ENCODE results near the gene SPATA16.
"Not testable (repeated sequence)": the region's sequence is repeated elsewhere in the genome, so short reads cannot be mapped to it uniquely, and the experiment has no call there.

Gene SPATA16, protein sequence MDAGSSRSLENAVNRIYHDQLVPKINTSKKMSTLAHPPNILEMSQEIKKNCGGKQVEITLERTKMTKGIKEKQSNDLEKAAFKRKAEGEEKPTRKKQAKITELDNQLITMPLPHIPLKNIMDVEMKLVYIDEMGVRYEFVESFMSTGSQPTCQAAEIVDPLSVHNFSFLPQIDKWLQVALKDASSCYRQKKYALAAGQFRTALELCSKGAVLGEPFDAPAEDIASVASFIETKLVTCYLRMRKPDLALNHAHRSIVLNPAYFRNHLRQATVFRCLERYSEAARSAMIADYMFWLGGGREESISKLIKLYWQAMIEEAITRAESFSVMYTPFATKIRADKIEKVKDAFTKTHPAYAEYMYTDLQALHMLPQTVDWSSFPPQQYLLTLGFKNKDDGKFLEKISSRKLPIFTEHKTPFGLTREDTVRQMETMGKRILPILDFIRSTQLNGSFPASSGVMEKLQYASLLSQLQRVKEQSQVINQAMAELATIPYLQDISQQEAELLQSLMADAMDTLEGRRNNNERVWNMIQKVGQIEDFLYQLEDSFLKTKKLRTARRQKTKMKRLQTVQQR

DNA sequence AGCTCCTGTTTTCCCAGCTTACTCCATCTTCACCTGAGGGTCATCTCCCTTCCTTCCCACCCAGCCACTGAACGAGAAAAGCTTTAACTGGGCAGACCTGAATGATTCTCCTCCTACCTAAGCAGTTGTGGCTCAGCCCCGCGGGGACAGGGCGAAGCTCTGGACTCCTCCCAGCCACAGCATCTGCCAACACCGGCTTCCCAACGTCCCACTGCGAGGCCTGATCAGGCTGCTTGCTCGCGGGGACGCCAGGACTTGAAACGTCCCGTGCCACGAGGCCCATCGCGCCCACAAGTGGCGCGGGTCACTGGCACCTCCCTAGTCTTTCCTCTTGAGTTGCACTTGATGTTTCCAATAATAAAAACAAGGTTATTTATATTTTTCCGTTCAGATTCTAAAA, at the start of gene SPATA16:
Gene SPATA16 (minus strand): TSS at position 250 of the 400 bp plus-strand sequence. CDS start 23,504 bp downstream, outside the sequence.
- DNase-seq (ENCODE audit: low spot score) = no peak

DNA sequence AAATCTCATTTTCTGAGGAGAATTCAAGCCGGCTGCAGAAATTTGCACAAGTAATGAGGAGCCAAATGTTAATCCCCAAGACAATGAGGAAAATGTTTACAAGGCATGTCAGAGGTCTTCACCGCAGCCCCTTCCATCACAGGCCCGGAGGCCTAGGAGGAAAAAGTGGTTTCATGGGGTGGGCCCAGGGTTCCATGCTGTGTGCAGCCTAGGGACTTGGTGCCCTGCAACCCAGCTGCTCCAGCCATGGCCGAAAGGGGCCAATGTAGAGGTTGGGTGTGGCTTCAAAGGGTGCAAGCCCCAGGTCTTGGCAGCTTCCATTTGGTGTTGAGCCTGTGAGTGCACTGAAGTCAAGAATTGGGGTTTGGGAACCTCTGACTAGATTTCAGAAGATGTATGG, 42.0 kb upstream of the SPATA16 start:
- not testable (repeated sequence) for DNase-seq (ENCODE audit: low spot score)

DNA sequence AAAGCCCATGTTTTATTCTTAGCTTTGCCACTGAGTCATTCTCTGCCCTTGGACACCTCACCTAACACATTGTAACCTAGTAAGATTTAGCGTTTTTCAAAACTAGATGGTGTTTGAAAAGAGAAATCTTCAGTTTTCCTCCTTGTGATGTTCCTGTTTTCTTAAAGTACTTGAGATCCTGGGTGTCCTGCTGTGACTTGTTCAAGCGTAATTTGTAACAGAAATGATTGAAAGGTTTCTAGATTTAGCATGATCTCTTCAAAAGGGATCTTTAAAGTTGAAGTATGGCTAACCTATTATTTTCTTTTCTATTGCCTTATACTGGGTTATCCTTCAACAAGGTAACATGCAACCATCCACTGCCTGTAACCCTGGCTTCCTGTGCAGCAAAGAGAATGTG, 32.6 kb upstream of the SPATA16 start:
- no peak for DNase-seq (ENCODE audit: low spot score)

DNA sequence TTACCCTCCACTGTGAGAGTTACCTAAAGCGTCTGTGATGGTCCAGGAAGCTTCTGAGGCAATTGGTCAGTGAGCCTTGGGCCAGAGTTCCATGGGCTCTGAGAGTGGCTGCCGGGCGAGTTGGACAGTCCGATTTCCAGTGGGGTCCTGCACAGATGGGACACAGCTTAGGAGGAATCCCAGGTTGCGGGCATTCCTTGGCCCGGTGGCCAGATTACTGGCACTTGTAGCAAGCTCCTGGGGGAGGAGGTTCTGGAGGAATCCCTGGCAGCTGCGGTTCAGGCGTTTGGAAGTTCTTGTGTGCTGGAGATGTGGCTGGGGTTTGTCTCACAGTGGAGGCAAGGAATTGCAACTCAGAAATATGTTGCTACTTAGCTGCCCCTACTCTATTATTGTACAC, 18.1 kb upstream of the SPATA16 start:
- not testable (repeated sequence) for DNase-seq (ENCODE audit: low spot score)

DNA sequence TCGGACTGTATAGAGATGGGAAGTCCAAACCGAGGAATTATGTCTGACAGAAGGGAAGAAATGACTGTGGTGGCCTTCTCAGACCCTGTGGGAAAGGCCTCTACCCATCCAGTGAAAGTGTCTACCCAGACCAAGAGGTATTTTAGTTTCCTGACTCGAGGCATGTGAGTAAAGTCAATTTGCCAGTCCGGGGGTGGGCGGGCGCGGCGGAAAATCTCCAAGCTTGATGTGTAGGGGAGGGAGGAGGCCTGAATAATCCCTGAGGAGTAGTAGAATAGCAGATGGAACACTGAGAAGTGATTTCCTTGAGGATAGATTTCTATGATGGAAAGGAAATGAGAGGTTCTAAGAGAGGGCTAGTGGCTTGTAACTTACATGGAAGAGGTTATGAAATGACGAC, 15.5 kb upstream of the SPATA16 start:
- not testable (repeated sequence) for DNase-seq (ENCODE audit: low spot score)

DNA sequence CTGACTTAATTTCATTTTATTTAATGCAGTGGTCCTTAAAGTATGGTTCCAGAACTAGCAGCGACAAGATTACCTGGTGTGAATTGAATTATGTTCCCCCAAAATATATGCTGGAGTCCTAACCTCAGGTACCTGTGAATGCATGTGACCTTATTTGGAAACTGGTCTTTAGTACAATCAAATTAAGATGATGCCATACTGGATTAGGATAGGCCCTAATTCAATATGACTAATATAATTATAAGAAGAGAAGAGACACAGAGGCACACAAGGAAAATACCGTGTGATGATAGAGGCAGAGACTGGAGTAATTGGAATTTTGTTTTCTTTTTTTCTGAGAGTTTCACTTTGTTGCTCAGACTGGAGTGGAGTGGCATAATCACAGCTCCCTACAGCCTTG, 12.6 kb upstream of the SPATA16 start:
- DNase-seq (ENCODE audit: low spot score) = no peak

DNA sequence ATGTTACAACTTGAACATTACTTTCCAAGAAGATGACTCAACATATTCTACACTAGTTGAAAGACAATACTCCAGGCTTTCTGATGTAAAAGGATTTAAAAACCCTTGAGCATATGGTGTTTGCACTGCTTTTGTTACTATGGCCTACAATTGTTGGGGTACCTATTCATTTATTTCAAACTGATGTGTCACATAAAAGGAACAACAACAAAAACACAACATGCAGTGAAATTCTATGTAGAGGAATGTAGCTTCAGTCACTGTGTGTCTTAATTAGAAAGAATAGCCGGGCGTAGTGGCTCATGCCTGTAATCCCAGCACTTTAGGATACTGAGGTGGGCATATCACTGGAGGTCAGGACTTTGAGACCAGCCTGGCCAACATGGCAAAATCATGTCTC, 1.6 kb downstream of the SPATA16 start:
- no peak for DNase-seq (ENCODE audit: low spot score)

DNA sequence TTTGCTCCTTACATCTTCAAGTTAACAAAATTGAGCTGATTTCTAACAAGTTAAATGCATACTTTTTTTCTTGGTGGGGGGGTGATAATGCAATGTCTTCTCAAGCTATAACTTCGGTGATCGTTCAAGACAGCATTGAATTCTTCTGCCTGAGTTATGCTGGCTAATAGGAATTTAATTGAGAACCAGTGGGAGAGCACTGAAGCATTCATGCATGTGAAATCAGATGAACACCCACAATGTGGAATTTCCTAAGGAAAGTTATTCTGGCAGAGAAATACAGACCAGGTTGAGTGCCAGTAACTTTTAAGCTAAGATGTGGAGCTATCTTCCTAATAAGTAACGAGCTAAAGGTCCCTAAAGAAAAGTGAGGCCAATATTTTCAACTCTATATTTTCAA, 3.0 kb downstream of the SPATA16 start:
- DNase-seq (ENCODE audit: low spot score) = no peak

DNA sequence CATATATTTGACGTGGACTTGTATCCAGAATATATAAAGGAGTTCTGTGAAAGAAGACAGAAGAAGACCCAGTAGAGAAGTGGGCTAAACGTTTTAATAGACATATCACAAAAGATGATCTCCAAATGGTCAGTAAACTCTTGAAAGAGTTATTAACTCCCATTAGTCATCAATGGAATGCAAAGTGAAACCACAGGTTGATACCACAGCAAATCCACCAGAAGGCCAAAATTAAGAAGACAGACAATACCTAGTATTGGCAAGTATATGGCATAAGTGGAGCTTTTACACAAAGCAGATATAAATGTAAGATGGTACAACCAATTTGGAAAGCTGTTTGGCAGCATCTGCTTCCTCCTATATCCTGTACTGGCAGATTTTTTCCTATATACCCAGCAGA, 6.0 kb downstream of the SPATA16 start:
- DNase-seq (ENCODE audit: low spot score) = no peak

DNA sequence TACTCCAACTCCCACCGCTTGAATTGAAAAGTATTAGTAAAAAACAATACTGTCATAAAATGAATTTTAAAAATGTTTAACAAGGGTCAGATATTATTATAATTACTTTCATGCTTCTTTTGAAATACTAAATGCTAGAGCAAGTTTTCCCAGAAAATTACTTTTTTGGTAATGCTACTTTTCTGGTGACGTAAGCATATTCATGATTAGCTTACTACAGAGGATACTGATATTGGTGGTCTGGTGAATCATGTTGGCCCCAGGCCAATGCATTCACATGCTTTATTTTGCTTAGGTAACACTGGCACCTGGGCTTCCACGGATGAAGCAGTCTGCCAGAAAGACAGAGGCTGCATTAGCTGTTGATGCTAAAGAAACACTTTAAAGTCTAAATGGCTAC, 12.4 kb downstream of the SPATA16 start:
- no peak for DNase-seq (ENCODE audit: low spot score)

DNA sequence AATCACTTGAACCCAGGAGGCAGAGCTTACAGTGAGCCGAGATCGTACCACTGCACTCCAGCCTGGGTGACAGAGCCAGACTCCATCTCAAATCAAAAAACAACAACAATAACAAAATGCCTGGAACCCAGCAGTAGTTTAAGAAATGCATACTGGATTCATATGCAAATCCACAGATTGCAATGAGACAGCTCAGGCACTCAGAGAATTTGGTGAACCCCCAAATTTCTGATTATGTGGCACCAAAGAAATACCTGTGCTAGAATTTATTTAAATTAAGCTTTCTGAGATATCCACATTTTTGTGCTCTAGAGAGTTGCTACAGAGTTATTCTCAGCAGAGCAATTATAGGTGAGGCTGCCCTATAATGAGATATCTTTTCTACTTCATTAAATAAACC, 29.7 kb downstream of the SPATA16 start:
- no peak for DNase-seq (ENCODE audit: low spot score)

DNA sequence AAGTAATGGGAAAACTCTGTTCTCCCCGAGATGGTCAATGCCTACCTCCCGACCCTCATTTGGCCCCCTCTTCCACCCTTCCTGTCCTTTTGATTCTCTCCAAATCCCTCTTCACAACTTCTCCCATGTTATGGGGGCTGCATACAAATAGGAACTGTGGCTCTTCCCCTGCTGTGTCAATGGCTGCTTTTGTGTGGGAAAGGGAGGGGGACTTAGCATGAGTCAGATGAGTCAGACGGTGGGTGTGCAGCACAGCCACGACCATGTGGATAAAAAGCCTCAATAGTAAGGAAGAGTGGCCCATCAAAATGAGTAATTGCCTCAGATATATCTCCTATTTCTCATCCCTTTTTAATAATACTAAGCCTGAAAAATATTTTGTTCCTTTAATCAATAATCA, 31.9 kb downstream of the SPATA16 start:
- DNase-seq (ENCODE audit: low spot score) = no peak

DNA sequence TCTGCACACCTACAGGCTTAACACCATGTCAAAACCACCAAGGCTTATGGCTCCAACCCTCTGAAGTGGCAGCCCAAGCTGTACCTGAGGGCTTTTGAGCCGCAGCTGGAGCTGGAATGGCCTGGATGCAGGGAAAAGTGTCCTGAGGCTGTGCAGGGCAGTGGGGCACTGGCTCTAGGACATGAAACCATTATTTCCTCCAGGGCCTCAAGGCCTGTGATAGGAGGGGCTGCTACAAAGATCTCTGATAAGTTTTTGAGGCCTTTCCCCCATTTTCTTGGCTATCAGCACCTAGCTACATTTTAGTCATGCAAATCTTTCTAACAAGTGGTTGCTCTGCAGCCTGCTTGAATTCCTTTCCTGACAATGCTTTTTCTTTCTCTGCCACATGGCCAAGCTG, 37.6 kb downstream of the SPATA16 start:
- no peak for DNase-seq (ENCODE audit: low spot score)

DNA sequence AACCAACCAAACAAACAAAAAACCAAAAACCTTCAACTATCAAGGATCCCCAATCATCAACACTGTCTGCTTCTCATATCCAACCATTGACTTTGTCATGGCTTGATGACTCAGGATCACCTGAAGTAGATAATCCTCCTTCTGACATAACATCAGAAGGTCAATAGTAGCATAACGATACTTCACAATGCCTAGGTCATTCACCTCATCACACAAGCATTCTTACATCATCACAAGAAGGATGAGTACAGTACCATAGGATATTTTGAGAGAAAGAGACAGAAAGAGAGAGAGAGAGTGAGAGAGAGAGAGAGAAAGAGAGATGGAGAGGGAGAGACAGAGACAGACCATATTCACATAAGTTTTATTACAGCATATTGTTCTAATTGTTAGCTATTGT, 42.1 kb downstream of the SPATA16 start:
- DNase-seq (ENCODE audit: low spot score) = no peak

DNA sequence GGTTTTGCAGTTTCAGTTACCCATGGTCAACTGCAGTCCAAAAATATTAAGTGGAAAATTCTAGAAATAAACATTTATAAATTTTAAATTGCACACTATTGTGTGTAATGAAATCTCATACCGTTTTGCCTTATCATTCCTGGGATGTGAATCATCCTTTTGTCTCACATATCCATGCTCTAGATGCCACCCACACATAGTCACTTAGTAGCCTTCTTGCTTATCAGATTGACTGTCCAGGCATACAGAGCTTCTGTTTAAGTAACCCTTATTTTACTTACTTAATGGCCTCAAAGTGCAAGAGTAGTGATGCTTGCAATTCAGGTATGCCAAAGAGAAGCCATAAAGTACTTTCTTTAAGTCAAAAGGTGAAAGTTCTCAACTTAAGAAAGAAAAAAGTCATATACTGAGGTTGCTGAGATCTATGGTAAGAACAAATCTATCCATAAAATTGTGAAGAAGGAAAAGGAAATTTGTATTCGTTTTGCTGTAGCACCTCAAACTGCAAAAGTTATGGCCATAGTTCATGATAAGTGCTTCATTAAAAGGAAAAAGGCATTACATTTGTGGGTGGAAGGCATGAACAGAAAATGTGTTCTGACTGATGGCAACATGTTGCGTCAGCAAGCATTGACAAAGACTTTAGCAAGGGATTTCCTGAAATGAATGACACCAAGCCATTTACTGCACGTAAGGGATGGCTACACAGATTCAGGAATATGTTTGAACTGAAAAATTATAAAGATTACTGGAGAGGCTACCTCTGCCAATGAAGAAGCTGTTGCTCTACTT, 43.8 kb downstream of the SPATA16 start:
- DNase-seq (ENCODE audit: low spot score) = no peak

DNA sequence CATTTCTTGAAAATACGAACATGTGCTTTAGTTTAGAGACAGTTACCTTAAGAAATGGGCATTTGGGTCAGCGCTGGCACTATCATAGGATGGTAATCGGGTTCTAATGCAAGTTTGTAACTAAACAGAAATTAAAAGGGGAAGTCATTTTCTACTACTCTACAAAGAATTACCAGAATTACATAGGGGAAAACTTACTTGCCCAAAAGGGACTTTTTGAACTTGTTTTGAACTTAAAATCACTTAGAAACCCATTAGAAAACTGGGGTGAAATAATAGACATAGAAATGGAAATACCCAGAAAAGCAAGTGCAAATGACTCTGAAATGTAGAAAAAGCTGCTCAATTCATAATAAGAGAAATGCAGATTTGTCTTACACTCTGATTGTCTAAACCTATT, 44.9 kb downstream of the SPATA16 start:
- DNase-seq (ENCODE audit: low spot score) = no peak

DNA sequence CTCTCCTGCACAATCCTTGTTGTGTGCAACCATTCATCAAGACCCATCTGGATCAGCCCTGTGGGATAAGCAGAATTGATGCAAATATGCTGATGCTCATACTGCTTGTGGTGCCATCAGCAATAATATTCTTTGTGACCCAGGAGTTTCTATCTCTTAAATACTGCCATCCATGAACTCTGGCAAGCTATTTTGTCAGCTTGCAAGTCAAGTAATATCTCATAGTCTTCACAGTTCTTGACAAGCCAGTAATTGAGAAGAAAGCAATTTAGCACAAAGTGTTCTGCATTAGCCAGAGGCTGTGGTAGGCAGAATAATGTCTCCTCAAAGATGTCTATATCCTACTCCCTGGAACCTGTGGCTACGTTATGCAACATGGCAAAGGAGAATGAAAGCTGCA, 49.0 kb downstream of the SPATA16 start:
- DNase-seq (ENCODE audit: low spot score) = no peak

DNA sequence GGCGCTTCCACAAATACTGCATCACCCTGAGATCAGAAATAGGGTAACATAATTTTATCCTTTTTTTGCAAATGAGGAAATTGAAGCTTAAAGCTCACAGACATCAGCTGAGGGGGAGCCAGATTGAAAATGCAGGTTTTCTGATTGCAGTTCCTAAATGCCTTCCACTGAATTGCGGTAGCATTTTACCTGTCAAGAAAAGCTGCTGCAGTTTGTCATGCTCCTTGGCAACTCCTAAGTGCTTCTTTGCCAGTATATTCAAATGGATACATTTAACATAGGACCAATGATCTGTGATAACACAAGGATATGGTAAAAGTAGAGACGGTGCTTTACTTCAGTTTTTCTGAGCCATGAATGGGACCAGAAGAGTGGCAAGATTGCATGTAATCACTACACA, 50.5 kb downstream of the SPATA16 start:
- DNase-seq (ENCODE audit: low spot score) = no peak

DNA sequence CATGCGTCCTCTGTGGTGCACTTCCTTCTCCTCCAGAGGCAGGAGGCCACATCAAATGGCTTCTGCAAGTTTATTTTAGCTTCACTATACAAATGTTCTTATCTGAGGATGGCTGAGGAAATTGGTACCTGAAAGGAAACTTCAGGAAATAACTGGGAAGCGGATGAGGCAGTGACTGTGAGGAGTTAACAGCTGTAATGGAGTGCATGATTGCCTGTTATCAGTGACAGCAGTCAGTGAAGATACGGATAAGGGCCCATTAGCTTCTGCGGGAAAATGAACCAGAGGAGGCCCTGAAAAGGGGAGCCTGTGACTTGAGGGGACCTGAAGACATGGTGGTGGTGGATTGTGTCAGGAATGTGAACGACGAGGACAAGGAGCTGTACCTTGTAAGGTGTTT, 51.8 kb downstream of the SPATA16 start:
- no peak for DNase-seq (ENCODE audit: low spot score)

DNA sequence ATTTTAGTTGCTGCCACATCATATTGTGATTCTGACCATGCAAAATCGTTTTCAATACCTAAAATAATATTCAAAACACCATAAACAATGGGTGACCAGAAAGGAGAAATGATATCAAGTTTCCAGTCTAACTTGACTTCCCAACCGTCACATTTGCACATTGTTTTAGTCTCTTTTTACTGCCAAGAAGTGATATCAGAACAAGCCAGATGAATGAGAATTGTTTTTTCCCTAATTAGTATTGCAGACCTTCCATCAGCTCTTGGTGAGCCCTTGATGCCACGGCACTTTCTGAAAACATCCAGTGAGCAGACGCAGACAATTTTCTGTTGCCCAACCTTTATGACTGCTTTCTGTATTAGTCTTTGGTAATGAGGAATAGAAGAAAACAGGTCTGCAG, 62.5 kb downstream of the SPATA16 start:
- DNase-seq (ENCODE audit: low spot score) = no peak

DNA sequence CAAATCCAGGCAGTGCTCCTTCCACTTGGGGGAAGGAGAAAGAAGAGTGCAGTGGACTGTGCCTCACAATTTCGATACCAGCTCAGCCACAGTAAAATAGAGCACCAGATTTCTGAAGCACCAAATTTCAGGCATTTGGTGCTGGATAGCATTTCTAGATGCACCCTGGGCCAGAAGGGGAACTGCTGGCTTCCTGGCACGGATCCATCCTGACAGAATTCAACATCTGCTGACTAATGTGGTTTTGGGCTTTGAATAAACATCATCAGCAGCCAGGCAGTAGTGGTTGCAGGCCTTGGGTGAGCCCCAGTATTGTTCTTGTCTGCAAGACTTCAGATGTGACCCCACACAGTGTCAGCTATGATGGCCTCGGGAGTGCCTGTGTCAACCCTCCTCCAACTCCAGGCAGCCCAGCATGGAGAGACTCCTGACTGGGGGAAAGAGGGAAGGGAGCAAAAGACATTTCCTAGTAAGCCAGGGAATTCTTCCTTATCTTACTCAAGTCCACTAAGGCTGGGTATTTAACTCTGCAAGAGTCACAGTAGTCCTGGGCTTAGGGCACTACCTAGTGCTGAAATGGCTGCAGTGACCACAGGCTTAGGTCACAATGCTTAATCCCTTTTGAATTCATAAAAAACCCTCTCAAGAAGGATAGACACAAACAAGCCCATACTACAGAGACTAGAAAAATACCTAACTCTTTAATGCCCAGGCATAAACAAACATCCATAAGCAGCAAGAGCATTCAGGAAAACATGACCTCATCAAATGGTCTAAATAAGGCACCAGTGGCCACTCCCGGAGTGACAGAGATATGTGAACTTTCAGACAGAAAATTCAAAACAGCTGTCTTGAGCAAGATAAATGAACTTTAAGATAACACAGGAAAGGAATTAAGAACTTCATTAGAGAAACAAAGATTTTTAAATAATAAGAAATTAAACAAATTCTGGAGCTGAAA, 74.7 kb downstream of the SPATA16 start:
- no peak for DNase-seq (ENCODE audit: low spot score)

DNA sequence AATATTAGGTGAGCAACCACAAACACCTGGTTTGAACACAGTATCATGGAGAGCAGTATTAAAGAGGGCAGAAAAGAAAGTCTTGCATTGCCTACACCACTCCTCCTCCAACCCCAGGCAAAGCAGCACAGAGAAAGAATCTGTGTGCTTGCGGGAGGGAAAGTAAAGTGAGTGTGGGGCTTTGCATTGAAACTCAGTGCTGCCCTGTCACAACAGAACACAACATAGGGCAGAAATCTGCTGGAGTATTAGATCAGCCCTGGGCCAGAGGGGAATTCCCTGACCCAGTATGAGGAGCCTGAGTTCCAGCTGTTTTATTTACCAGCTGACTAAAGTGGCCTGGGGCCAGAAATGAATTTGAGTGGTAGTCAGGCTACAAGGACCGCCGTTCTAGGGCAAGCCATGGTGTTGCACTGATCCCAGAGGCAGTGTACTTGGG, 75.5 kb downstream of the SPATA16 start:
- DNase-seq (ENCODE audit: low spot score) = no peak
